GM12878 (cell line): ENCODE results near the gene MIGA2. TPM values are rescaled to one million over a fixed set of nuclear protein-coding genes. Genes with fewer than 3 reads are reported as not detected.

Experiments
- ATAC-seq: fragments of 200-7000 bp; cut with Tn5 transposase; 3 replicates; pipeline ENCODE4 v1.9.1; 2020; ENCODE audit warnings: mild to moderate bottlenecking, moderate library complexity
- BruUV-seq: library from RNA; stranded (reverse); fragments of 400-500 nt; replicated peaks from 2 replicates; lab custom pipeline; 2021; lab: Mats Ljungman, UMichigan
- CTCF ChIA-PET: fragments of 300-600 bp; sonication (Branson Sonifier 250); formaldehyde crosslinking; extraction: SDS; loops from one replicate; lab custom pipeline; 2021; ENCODE audit warnings: inconsistent platforms; lab: Yijun Ruan, JAX
- POLR2A ChIA-PET: fragments of 350-600 bp; formaldehyde crosslinking; extraction: SDS; loops from one replicate; lab custom pipeline; 2021; ENCODE audit warnings: inconsistent platforms; lab: Charles Lee
- RAD21 ChIA-PET: fragments of 300-600 bp; sonication (Branson Sonifier 250); formaldehyde crosslinking; loops from one replicate; lab custom pipeline; 2023; ENCODE audit warnings: antibody characterized with exemption; ENCODE audit not compliant: unreplicated experiment; lab: Charles Lee
- SMC1A ChIA-PET: fragments of 300-600 bp; sonication (Branson Sonifier 250); formaldehyde crosslinking; loops from one replicate; lab custom pipeline; 2023; ENCODE audit not compliant: unreplicated experiment, uncharacterized antibody; lab: Charles Lee
- DNase-seq: peaks from one replicate; pipeline ENCODE4 v3.0.0-alpha.2; 2011; ENCODE audit warnings: low read depth, low spot score
- FAIRE-seq: peaks from 3 replicates; lab custom pipeline; 2011; peaks lifted over from hg19 to GRCh38; lab: Jason Lieb, UNC
- H2AFZ ChIP-seq: 2 replicates; pipeline ENCODE4 v1.6.0; 2011; ENCODE audit warnings: low read depth, low read length, control low read depth; ENCODE audit not compliant: control insufficient read depth
- H3K27ac ChIP-seq: 2 replicates; pipeline ENCODE4 v1.5.1; 2011; ENCODE audit warnings: control low read depth; ENCODE audit not compliant: control insufficient read depth, insufficient read depth
- H3K27me3 ChIP-seq, 2 experiments: replicated peaks in 1 of 2; 2 replicates each; pipeline versions ENCODE4 v1.6.0 to v1.6.1; 2011; ENCODE audit warnings: low read length in 1 of 2; ENCODE audit not compliant: control insufficient read depth in 2 of 2, insufficient read depth in 2 of 2
- H3K36me3 ChIP-seq, 2 experiments: 2 replicates each; pipeline ENCODE4 v1.5.1; 2011; ENCODE audit warnings: low read length in 1 of 2; ENCODE audit not compliant: control insufficient read depth in 2 of 2, insufficient read depth in 2 of 2
- H3K4me1 ChIP-seq: 2 replicates; pipeline ENCODE4 v1.6.1; 2011; ENCODE audit warnings: mild to moderate bottlenecking, low read length, moderate library complexity, mixed read lengths; ENCODE audit not compliant: control insufficient read depth, insufficient read depth
- H3K4me2 ChIP-seq: 2 replicates; pipeline ENCODE4 v1.6.0; 2011; ENCODE audit warnings: control low read depth; ENCODE audit not compliant: control insufficient read depth, insufficient read depth
- H3K4me3 ChIP-seq: fragments of 200-600 bp; sonication (generic); 2 replicates; pipeline ENCODE4 v1.5.1; 2016
- H3K79me2 ChIP-seq: 2 replicates; pipeline ENCODE4 v1.6.0; 2011; ENCODE audit warnings: low read length; ENCODE audit not compliant: control insufficient read depth, insufficient read depth
- H3K9ac ChIP-seq: 2 replicates; pipeline ENCODE4 v1.8.0; 2011; ENCODE audit warnings: low read length, control low read depth, mixed read lengths; ENCODE audit not compliant: control insufficient read depth, insufficient read depth
- H3K9me3 ChIP-seq: replicated peaks from 3 replicates; pipeline ENCODE4 v1.5.1; 2011; ENCODE audit warnings: mild to moderate bottlenecking, low read length; ENCODE audit not compliant: control insufficient read depth, insufficient read depth
- H4K20me1 ChIP-seq: 2 replicates; pipeline ENCODE4 v1.6.0; 2011; ENCODE audit not compliant: control insufficient read depth, insufficient read depth
- CEBPB ChIP-seq, 2 experiments: fragments of 150-350 bp in 1 of 2; IDR thresholded peaks; 2 replicates each; pipeline ENCODE4 v1.6.1; 2012 to 2014; ENCODE audit warnings: low read depth in 2 of 2, low read length in 2 of 2, borderline replicate concordance in 1 of 2, inconsistent platforms in 1 of 2
- CHD4 ChIP-seq: fragments of 200-600 bp; sonication (generic); IDR thresholded peaks from 2 replicates; pipeline ENCODE4 v1.6.1; 2016; ENCODE audit warnings: mild to moderate bottlenecking
- FOS ChIP-seq: IDR thresholded peaks from 3 replicates; pipeline ENCODE4 v1.6.1; 2011; ENCODE audit warnings: borderline replicate concordance; ENCODE audit not compliant: insufficient read length; ENCODE audit errors: extremely low read depth
- FOXK2 ChIP-seq: fragments of 450-650 bp; IDR thresholded peaks from 2 replicates; pipeline ENCODE4 v1.6.1; 2017; ENCODE audit warnings: mild to moderate bottlenecking, moderate library complexity
- IKZF2 ChIP-seq, 2 experiments: fragments of 450-650 bp; IDR thresholded peaks; 2 replicates each; pipeline ENCODE4 v1.6.1; 2017; ENCODE audit warnings: mild to moderate bottlenecking in 2 of 2, moderate library complexity in 2 of 2
- NFYB ChIP-seq: IDR thresholded peaks from 2 replicates; pipeline ENCODE4 v1.6.1; 2011; ENCODE audit warnings: low read depth, mild to moderate bottlenecking, low read length, improper control_type of control experiment, moderate library complexity; ENCODE audit not compliant: insufficient read depth
- NR2C2 ChIP-seq: IDR thresholded peaks from 2 replicates; pipeline ENCODE4 v1.6.1; 2011; ENCODE audit warnings: borderline replicate concordance, low read depth; ENCODE audit not compliant: control insufficient read depth, insufficient read length
- POLR2AphosphoS5 ChIP-seq: IDR thresholded peaks from 2 replicates; pipeline ENCODE4 v1.6.1; 2011; ENCODE audit warnings: mild to moderate bottlenecking, low read length, inconsistent platforms
- PRDM15 ChIP-seq: fragments of 450-650 bp; formaldehyde crosslinking; IDR thresholded peaks from 2 replicates; pipeline ENCODE4 v1.4.0; 2020; ENCODE audit warnings: mild to moderate bottlenecking, moderate library complexity
- RCOR1 ChIP-seq: conservative IDR thresholded peaks from 2 replicates; pipeline ENCODE4 v1.6.1; 2012; ENCODE audit warnings: low read depth, low read length, improper control_type of control experiment
- RUNX3 ChIP-seq: IDR thresholded peaks from 2 replicates; pipeline ENCODE4 v1.6.1; 2012; ENCODE audit warnings: low read length, inconsistent platforms
- SREBF2 ChIP-seq: IDR thresholded peaks from 2 replicates; pipeline ENCODE4 v1.6.1; 2012; ENCODE audit warnings: mild to moderate bottlenecking, low read length
- SRF ChIP-seq, 2 experiments: IDR thresholded peaks; 2 replicates each; pipeline ENCODE4 v1.6.1; 2011; ENCODE audit warnings: low read depth in 2 of 2, low read length in 2 of 2, mild to moderate bottlenecking in 1 of 2, moderate library complexity in 1 of 2
- ZBTB4 ChIP-seq: fragments of 450-650 bp; formaldehyde crosslinking; IDR thresholded peaks from 2 replicates; pipeline ENCODE4 v1.4.0; 2022; ENCODE audit warnings: mild to moderate bottlenecking, moderate library complexity
- WGBS: methylation state at CpG from one replicate; pipeline ENCODE4 v1.1.6; 2016; ENCODE audit warnings: low lambda C conversion rate; ENCODE audit not compliant: insufficient replicate concordance, insufficient coverage; ENCODE audit errors: missing lambda C conversion rate; 5-methylcytosine and 5-hydroxymethylcytosine counted together
- in situ Hi-C: fragments of 300-500 bp; cut with MboI; formaldehyde crosslinking; loops from 9 replicates; pipeline ENCODE4 v1.14.3; 2018; ENCODE audit warnings: mixed read lengths
- intact Hi-C: fragments of 100-400 bp; cut with micrococcal nuclease; formaldehyde crosslinking; loops from one replicate; pipeline ENCODE4 v1.14.2; 2022; ENCODE audit not compliant: unreplicated experiment
- polyA plus RNA-seq, 11 experiments: library from polyadenylated mRNA; depleted of rRNA in 4 of 11; unstranded in 6 of 11; stranded (reverse) in 5 of 11; fragments of >200 nt; fragmentation: Nextera tagmentation in 4 of 11; fragmentation: Illumina TruSeq in 1 of 11; extraction: Ambion mirVana in 4 of 11; extraction: Trizol in 1 of 11; gene quantifications; 1 replicate in 1 of 11; 2 replicates in 10 of 11; pipeline versions ENCODE4 v1.2.1 to v1.2.3, GENCODE V29; 2011 to 2016; ENCODE audit warnings: inconsistent platforms in 2 of 11, missing spikeins in 2 of 11, low read depth in 1 of 11
- total RNA-seq, 4 experiments: library from RNA; depleted of rRNA in 3 of 4; stranded (reverse); fragments of >200 nt in 3 of 4; fragmentation: Illumina TruSeq in 1 of 4; extraction: Trizol in 1 of 4; gene quantifications; 2 replicates each; pipeline versions ENCODE4 v1.2.1 to v1.2.3, GENCODE V29; 2013 to 2021

The MIGA2 gene
- total and polyA plus RNA-seq, 10 of the 15 experiments (the other 5 are each of a cell fraction or from before 2014, with no cell fraction given), result 0.14 to 31.0 (median 12.7) TPM

- BruUV-seq, result no TSS peak
- DNase-seq (no peak), FAIRE-seq (no peak), ATAC-seq (no peak)
- Histone ChIP-seq H3K36me3 (peaks cover 3 to 5% of the 10 kb centered on the region in 2 experiments), H3K9ac (no peak overlapping the region), H3K27me3 (no peaks in the 10 kb centered on the region), H3K27ac (no peak overlapping the region), H3K4me2 (no peak overlapping the region), H3K9me3 (no peaks in the 10 kb centered on the region), H3K79me2 (no peaks in the 10 kb centered on the region), H3K4me3 (no peak overlapping the region), H4K20me1 (no peaks in the 10 kb centered on the region), H3K4me1 (no peaks in the 10 kb centered on the region), H2AFZ (no peak overlapping the region)
- ChIA-PET SMC1A (no interaction called here), POLR2A (no interaction called here), CTCF (interaction anchor here (2.1 kb wide), 1 partner anchor 10 kb away, joined by 6 read pairs; no protein-coding TSS in a partner anchor), RAD21 (no interaction called here)
- intact Hi-C loops (no loop called here), in situ Hi-C loops (no loop called here)
- 80% methylated on average over 20 of the region's 20 CpGs for WGBS
- TF ChIP-seq ZBTB4 (CRISPR knock-in tag), result no peak
- no peak for TF ChIP-seq SREBF2
- TF ChIP-seq NFYB, result no peak
- no peak for TF ChIP-seq FOS
- no peak for TF ChIP-seq POLR2AphosphoS5
- TF ChIP-seq SRF (IDR thresholded peaks at IDR 0.05; ENCODE audit: low read depth in 2 of 2, low read length in 2 of 2), result no peak
- no peak for TF ChIP-seq PRDM15 (CRISPR knock-in tag)
- TF ChIP-seq RUNX3, result no peak
- TF ChIP-seq FOXK2, result no peak
- TF ChIP-seq IKZF2 (IDR thresholded peaks at IDR 0.05), result no peak
- TF ChIP-seq CEBPB (IDR thresholded peaks at IDR 0.05; ENCODE audit: borderline replicate concordance in 1 of 2, low read depth in 2 of 2, low read length in 2 of 2), result no peak
- TF ChIP-seq NR2C2, result no peak
- no peak for TF ChIP-seq CHD4
- no peak for TF ChIP-seq RCOR1
These were observed 57.4 kb downstream of the MIGA2 start for GRCh38 chr9:129093602-129094386.
